AG09319 (cell line): ENCODE measurements around the gene NRG3.

ENCODE experiments used
- DNase-seq: peaks from one replicate; pipeline ENCODE4 v3.0.0-alpha.2; 2010; ENCODE audit warnings: low read depth; ENCODE audit errors: extremely low read depth
- TF ChIP-seq, protein P1 (sequence below): IDR thresholded peaks from 2 replicates; pipeline ENCODE4 v1.5.1; 2011; ENCODE audit warnings: low read depth, mild to moderate bottlenecking, inconsistent platforms, low read length, moderate library complexity

Gene NRG3

DNA sequence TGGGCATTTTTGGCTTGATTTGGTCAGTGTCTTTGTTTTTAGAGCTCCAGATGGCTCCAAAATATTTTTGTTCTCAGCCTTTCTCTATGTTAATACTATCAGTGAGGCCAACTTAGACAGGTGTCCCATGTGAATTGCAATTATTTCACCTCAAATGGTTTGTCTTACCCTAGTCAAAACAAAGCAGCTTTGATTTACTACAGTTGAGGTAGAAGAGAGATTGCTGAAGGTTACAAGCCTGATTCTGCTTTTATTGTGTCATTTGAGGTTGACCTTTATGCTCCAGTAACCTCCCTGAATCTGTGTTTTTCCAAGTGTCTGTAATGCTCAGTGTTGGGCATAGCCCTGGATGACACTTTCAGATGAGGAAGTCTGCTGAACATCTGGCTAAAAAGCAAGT lies 882.9 kb downstream of the NRG3 start:
- DNase-seq = no peak
- TF ChIP-seq, protein P1, sequence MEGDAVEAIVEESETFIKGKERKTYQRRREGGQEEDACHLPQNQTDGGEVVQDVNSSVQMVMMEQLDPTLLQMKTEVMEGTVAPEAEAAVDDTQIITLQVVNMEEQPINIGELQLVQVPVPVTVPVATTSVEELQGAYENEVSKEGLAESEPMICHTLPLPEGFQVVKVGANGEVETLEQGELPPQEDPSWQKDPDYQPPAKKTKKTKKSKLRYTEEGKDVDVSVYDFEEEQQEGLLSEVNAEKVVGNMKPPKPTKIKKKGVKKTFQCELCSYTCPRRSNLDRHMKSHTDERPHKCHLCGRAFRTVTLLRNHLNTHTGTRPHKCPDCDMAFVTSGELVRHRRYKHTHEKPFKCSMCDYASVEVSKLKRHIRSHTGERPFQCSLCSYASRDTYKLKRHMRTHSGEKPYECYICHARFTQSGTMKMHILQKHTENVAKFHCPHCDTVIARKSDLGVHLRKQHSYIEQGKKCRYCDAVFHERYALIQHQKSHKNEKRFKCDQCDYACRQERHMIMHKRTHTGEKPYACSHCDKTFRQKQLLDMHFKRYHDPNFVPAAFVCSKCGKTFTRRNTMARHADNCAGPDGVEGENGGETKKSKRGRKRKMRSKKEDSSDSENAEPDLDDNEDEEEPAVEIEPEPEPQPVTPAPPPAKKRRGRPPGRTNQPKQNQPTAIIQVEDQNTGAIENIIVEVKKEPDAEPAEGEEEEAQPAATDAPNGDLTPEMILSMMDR = no peak

DNA sequence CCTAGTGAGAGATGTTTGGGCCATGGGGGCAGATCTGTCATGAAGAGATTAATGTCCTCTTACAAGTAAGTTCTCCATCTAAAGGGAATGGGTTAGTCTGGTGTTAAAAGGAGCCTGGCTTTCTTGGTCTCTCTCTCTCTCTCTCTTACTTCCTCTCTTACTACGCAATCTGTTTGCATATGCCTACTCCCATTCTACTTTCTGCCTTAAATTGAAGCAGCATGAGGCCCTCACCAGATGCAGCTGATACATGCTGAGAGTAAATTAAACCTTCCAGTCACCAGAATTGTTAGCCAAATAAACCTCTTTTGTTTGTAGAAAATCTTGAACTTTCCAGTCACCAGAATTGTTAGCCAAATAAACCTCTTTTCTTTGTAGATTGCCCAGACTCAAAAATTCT lies 884.1 kb downstream of the NRG3 start:
- no peak for DNase-seq
- TF ChIP-seq, protein P1 = no peak

DNA sequence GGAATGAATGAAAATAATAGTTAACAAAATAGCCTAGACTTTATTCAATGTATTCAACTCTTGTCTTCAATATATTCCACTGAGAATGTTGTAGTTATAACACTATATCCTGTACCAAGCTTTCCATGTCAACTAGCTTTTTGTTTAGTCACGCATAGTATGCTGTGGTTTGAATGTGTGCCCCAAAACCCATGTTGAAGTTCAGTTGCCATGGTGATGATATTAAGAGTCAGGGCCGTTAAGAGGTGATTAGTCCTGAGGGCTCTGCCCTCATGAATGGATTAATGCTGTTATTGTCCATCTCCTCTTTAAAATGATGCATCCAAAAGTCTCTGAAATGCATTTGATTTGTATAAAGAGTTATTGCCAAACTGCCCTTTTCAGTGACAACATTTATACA lies 887.6 kb downstream of the NRG3 start:
- TF ChIP-seq, protein P1 = no peak
- no peak for DNase-seq

DNA sequence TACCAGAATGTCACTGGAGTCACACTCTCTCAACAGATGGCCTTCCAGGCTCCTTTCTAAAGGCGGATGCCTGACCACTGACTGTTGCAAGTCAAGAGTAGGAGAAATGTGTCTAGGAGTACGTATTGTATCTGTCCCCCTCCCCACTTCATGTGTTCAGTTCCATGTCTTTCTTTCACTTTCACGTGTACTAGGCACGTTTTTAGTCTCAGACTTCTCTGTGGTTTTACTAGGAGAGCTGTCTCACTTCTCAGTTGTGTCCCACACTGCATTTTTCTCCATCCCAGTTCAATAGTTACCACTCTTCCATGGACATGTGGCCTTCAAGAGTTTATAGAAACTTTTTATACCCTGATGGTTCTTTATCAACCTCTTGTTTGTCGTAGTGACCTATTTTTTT lies 893.0 kb downstream of the NRG3 start:
- no peak for DNase-seq
- TF ChIP-seq, protein P1 = no peak

DNA sequence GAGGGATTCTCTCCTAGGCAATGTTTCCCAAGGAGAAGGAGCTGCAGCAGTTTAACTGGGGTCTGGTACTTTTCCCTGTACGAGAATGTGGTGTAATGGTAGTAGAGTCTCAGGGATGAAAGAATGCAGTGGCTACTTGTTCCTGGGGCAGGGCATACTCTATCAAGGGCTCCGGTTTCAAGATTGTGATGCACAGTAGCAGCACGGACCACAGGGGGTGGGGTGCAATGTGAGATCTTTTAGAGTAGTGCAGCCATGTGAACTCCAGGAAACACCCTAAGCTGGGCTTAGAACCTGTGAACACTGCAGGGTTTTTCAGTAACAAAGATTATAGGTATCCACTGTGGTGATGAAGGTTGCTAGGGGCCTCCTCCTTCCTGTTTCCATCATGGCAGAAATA lies 903.9 kb downstream of the NRG3 start:
- DNase-seq = no peak
- TF ChIP-seq, protein P1 = no peak

DNA sequence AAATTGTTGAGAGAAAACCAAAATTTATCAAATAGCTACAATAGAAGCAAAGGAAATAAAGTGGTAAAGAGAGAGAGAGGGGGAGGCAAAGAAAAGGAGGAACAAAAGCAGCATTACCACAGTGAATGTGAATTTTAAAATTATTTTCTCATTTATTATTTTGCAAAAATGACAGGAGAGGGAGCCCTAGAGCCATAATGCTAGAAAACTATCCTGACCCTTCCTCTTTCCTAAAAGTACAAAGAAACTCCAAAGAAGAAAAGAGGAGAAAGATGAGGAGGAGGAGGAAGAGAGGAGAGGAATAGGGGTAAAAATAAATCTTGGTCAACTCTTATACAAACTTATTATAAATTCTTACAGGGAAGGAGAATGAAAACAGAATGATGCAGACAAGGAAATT lies 921.5 kb downstream of the NRG3 start:
- no peak for DNase-seq
- TF ChIP-seq, protein P1 = peak; percentile 18

DNA sequence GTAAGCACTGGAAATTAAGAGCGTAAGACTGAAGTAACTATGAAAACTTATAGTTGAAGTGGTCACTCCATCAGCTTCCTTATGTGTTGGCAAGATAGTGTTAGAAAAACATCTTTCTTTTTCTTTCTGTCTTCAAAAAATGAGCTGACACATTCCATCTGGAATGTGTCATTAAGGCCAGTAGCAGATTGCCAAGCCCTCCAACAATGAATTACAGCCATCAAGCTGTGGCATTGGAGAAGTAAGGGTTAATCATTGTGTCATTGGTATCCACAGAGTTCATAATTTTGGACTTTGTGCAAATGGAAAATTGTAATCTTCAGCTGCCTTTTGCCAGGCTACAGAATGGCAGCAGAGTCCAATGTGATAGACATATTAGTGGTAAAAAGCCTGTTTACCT lies 926.3 kb downstream of the NRG3 start:
- DNase-seq = no peak
- TF ChIP-seq, protein P1 = no peak
